ENCODE results near the gene FAM110D. TPM values are rescaled to one million over a fixed set of nuclear protein-coding genes. Genes with fewer than 3 reads are reported as not detected.

FAM110D gene
- total RNA-seq, 1 experiment from 2014 or later: 0.46 TPM

- Histone ChIP-seq H2AK5ac (ENCODE audit: insufficient read length, low read length) (no peak overlapping the region), H3K4ac (ENCODE audit: low read depth, low read length) (no peak overlapping the region), H3K9me3 (ENCODE audit: control insufficient read depth, low read depth, low read length) (no peaks in the 10 kb centered on the region), H4K91ac (ENCODE audit: insufficient read length, low read depth, low read length) (no peak overlapping the region), H3K27ac (ENCODE audit: insufficient read length, low read depth, low read length) (no peak overlapping the region), H2AFZ (ENCODE audit: low read length) (no peak overlapping the region), H3T11ph (ENCODE audit: low read length) (no peak overlapping the region), H2BK12ac (ENCODE audit: insufficient read length, low read depth, low read length) (no peak overlapping the region), H3K56ac (ENCODE audit: insufficient read length, low read depth, low read length) (no peak overlapping the region), H3K18ac (ENCODE audit: insufficient read length, low read depth, low read length) (no peak overlapping the region), H2BK5ac (ENCODE audit: insufficient read length, low read length) (no peak overlapping the region), H3K4me2 (ENCODE audit: insufficient read depth, insufficient read length, low read length) (no peak overlapping the region), H4K5ac (ENCODE audit: insufficient read length, low read depth, low read length) (no peak overlapping the region), H2BK120ac (ENCODE audit: low read depth, low read length, poor library complexity, severe bottlenecking) (no peak overlapping the region), H4K8ac (replicated peaks; ENCODE audit: insufficient read length, low read depth, low read length) (no peak overlapping the region), H3K79me1 (ENCODE audit: insufficient read depth, low read depth, low read length, poor library complexity, severe bottlenecking) (no peaks in the 10 kb centered on the region), H3K14ac (ENCODE audit: insufficient read depth, low read length) (no peak overlapping the region), H3K4me1 (ENCODE audit: insufficient read depth, low read length) (no peaks in the 10 kb centered on the region), H2BK15ac (ENCODE audit: low read depth, low read length) (no peak overlapping the region), H3K23ac (ENCODE audit: insufficient read length, low read depth, low read length) (no peak overlapping the region), H3K27me3 (ENCODE audit: insufficient read depth, low read length) (no peaks in the 10 kb centered on the region), H3K23me2 (ENCODE audit: insufficient read length, low read depth, low read length, poor library complexity, severe bottlenecking) (peaks cover 11% of the 10 kb centered on the region), H3K79me2 (ENCODE audit: insufficient read depth, low read length) (no peaks in the 10 kb centered on the region), H2BK20ac (ENCODE audit: low read depth, low read length, poor library complexity, severe bottlenecking) (no peak overlapping the region), H3K9ac (ENCODE audit: extremely low read depth, insufficient read length, low read length) (no peak overlapping the region), H4K20me1 (ENCODE audit: control insufficient read depth, insufficient read depth, insufficient read length) (no peaks in the 10 kb centered on the region)
- H3K27me3 Mint-ChIP-seq (ENCODE audit: low read depth): peaks cover 13% of the 10 kb centered on the region
- H3K27ac Mint-ChIP-seq: no peak overlapping the region
- DNase-seq: peak; percentile 10
- peak overlapping the region in 1 of 2 experiments; percentile 12; a peak in 1 of 5 replicates for H3K4me3 Mint-ChIP-seq
- WGBS (ENCODE audit: extremely low coverage, insufficient read length, low lambda C conversion rate): no CpG with 5 or more reads among the region's 12 CpGs
- H3K9me3 Mint-ChIP-seq: peaks cover 0 to 2% of the 10 kb centered on the region in 2 experiments; a peak in 1 of 5 replicates
- H3K36me3 Mint-ChIP-seq (ENCODE audit: insufficient read depth in 1 of 3, low read depth in 3 of 3): peaks cover 2 to 34% (median 19%) of the 10 kb centered on the region in 3 experiments; a peak in 5 of 7 replicates
- peaks cover 18% of the 10 kb centered on the region in 2 experiments for H3K4me1 Mint-ChIP-seq
- TF ChIP-seq CTCF (conservative IDR thresholded peaks at IDR 0.05): no peak
These were observed 44.5 kb upstream of the FAM110D start for GRCh38 chr1:26114165-26114927.

All from H9 (cell line).